HepG2 (cell line): ENCODE results near the gene UFL1. TPM values are rescaled to one million over a fixed set of nuclear protein-coding genes. Genes with fewer than 3 reads are reported as not detected.

Experiments used
- ATAC-seq: fragments of 200-7000 bp; cut with Tn5 transposase; 3 replicates; pipeline ENCODE4 v1.9.1; 2020; ENCODE audit warnings: mild to moderate bottlenecking, moderate library complexity
- BruUV-seq: library from RNA; stranded (reverse); fragments of 400-500 nt; replicated peaks from 2 replicates; lab custom pipeline; 2021; lab: Mats Ljungman, UMichigan
- CTCF ChIA-PET: fragments of 300-600 bp; formaldehyde crosslinking; extraction: SDS; loops from one replicate; lab custom pipeline; 2021; ENCODE audit warnings: low total read pairs, inconsistent platforms, low intra/inter-chr PET ratio; lab: Yijun Ruan, JAX
- POLR2A ChIA-PET: fragments of 350-600 bp; sonication (Branson Sonifier 250); formaldehyde crosslinking; loops from one replicate; lab custom pipeline; 2020; ENCODE audit warnings: antibody characterized with exemption, inconsistent platforms; lab: Yijun Ruan, JAX
- DNase-seq: peaks from one replicate; pipeline ENCODE4 v3.0.0-alpha.2; 2015; ENCODE audit warnings: low spot score
- FAIRE-seq: peaks from 3 replicates; lab custom pipeline; 2011; peaks lifted over from hg19 to GRCh38; lab: Jason Lieb, UNC
- H2AFZ ChIP-seq: one replicate; pipeline ENCODE4 v1.6.1; 2011; ENCODE audit warnings: low read length, inconsistent platforms
- H3K27ac ChIP-seq: fragments of 300-600 bp; 3 replicates; pipeline ENCODE4 v1.8.0; 2011; ENCODE audit warnings: mixed run types, mild to moderate bottlenecking, mixed read lengths, low read length, inconsistent platforms; ENCODE audit not compliant: insufficient read depth; ENCODE audit errors: extremely low read length
- H3K27me3 ChIP-seq, 2 experiments: fragments of 200-600 bp in 1 of 2; 2 replicates in 1 of 2; 3 replicates in 1 of 2; pipeline versions ENCODE4 v1.6.0 to v1.8.0; 2011; ENCODE audit warnings: low read length in 2 of 2, mild to moderate bottlenecking in 2 of 2, moderate library complexity in 2 of 2, inconsistent platforms in 1 of 2; ENCODE audit not compliant: insufficient read depth in 2 of 2, control insufficient read depth in 1 of 2
- H3K36me3 ChIP-seq, 2 experiments: fragments of 200-600 bp in 1 of 2; replicated peaks in 1 of 2; 2 replicates in 1 of 2; 3 replicates in 1 of 2; pipeline versions ENCODE4 v1.5.1 to v1.8.0; 2011; ENCODE audit warnings: low read length in 2 of 2, inconsistent platforms in 1 of 2; ENCODE audit not compliant: insufficient read depth in 2 of 2, control insufficient read depth in 1 of 2
- H3K4me1 ChIP-seq: 2 replicates; pipeline ENCODE4 v1.5.1; 2012; ENCODE audit warnings: low read length, inconsistent platforms; ENCODE audit not compliant: insufficient read depth
- H3K4me2 ChIP-seq: 2 replicates; pipeline ENCODE4 v1.6.0; 2011; ENCODE audit warnings: low read depth, low read length, inconsistent platforms
- H3K4me3 ChIP-seq, 3 experiments: fragments of 200-600 bp in 1 of 3; sonication (generic), shearing (Covaris generic) in 1 of 3; replicated peaks in 1 of 3; 2 replicates each; pipeline ENCODE4 v1.5.1; 2011 to 2016; ENCODE audit warnings: low read length in 3 of 3, inconsistent platforms in 2 of 3, low read depth in 2 of 3, mild to moderate bottlenecking in 2 of 3, control low read depth in 1 of 3, mixed read lengths in 1 of 3; ENCODE audit not compliant: insufficient read depth in 1 of 3
- H3K79me2 ChIP-seq: one replicate; pipeline ENCODE4 v1.6.1; 2011; ENCODE audit warnings: low read length, inconsistent platforms; ENCODE audit not compliant: insufficient read depth
- H3K9ac ChIP-seq: 2 replicates; pipeline ENCODE4 v1.6.0; 2011; ENCODE audit warnings: mild to moderate bottlenecking, low read depth, low read length, inconsistent platforms; ENCODE audit not compliant: insufficient read depth
- H3K9me3 ChIP-seq: 2 replicates; pipeline ENCODE4 v1.5.1; 2012; ENCODE audit warnings: mild to moderate bottlenecking, low read length
- H4K20me1 ChIP-seq: 2 replicates; pipeline ENCODE4 v1.6.0; 2011; ENCODE audit warnings: inconsistent platforms, mild to moderate bottlenecking, low read length, moderate library complexity; ENCODE audit not compliant: insufficient read depth
- ELF1 ChIP-seq: sonication (generic); formaldehyde crosslinking; IDR thresholded peaks from 2 replicates; pipeline ENCODE4 v1.4.0; 2020; ENCODE audit warnings: missing genetic modification reagents
- MED13 ChIP-seq: sonication (generic); formaldehyde crosslinking; IDR thresholded peaks from 2 replicates; pipeline ENCODE4 v1.5.0; 2020; ENCODE audit warnings: missing genetic modification reagents
- SIN3A ChIP-seq: IDR thresholded peaks from 2 replicates; pipeline ENCODE4 v1.6.1; 2011; ENCODE audit warnings: low read depth, mild to moderate bottlenecking, control low read depth, low read length, borderline replicate concordance
- ZNF446 ChIP-seq: sonication (generic); formaldehyde crosslinking; IDR thresholded peaks from 2 replicates; pipeline ENCODE4 v1.5.0; 2020; ENCODE audit warnings: mild to moderate bottlenecking, missing genetic modification reagents
- ZNF83 ChIP-seq: sonication (generic); formaldehyde crosslinking; IDR thresholded peaks from 2 replicates; pipeline ENCODE4 v1.4.0; 2020; ENCODE audit warnings: missing genetic modification reagents, mild to moderate bottlenecking, borderline replicate concordance
- WGBS: methylation state at CpG from one replicate; pipeline ENCODE4 v1.1.6; 2017; ENCODE audit warnings: low lambda C conversion rate; 5-methylcytosine and 5-hydroxymethylcytosine counted together
- in situ Hi-C: cut with HindIII; loops from 2 replicates; pipeline ENCODE4 v1.10.0; 2017; ENCODE audit warnings: low pct_unique_long_range_greater_than_20kb; ENCODE audit not compliant: extremely low pct_ligation_motif_present
- intact Hi-C: fragments of 100-400 bp; cut with micrococcal nuclease; formaldehyde crosslinking; loops from one replicate; pipeline ENCODE4 v1.10.0; 2022; ENCODE audit not compliant: unreplicated experiment
- polyA plus RNA-seq, 8 experiments: library from polyadenylated mRNA; depleted of rRNA in 3 of 8; stranded (reverse) in 7 of 8; unstranded in 1 of 8; fragments of >200 nt; fragmentation: Illumina TruSeq in 4 of 8; extraction: Trizol in 4 of 8; gene quantifications; 2 replicates each; pipeline versions ENCODE4 v1.2.1 to v1.2.3, GENCODE V29; 2011 to 2016; ENCODE audit warnings: low read depth in 4 of 8, missing spikeins in 1 of 8, mixed read lengths in 1 of 8; ENCODE audit not compliant: insufficient read depth in 1 of 8
- total RNA-seq, 5 experiments: library from RNA; depleted of rRNA; stranded (reverse); fragments of >200 nt; fragmentation: Illumina TruSeq; extraction: Trizol; gene quantifications; 2 replicates each; pipeline ENCODE4 v1.2.3, GENCODE V29; 2016; ENCODE audit warnings: low read depth in 1 of 5
- TF ChIP-seq, protein P1 (sequence below): sonication (generic); formaldehyde crosslinking; IDR thresholded peaks from 2 replicates; pipeline ENCODE4 v1.4.0; 2020; ENCODE audit warnings: missing genetic modification reagents

The UFL1 gene
- total and polyA plus RNA-seq, 2 of the 13 experiments (the other 11 are each of a cell fraction or from before 2014, with no cell fraction given), result 8.8 to 24.7 TPM

- Histone ChIP-seq H3K36me3 (peaks cover 1 to 6% of the 10 kb centered on the region in 2 experiments; a peak in 2 of 5 replicates), H3K4me2 (peak overlapping the region; percentile 59), H3K27me3 (no peaks in the 10 kb centered on the region; a peak in 1 of 5 replicates), H3K9me3 (no peaks in the 10 kb centered on the region), H3K4me3 (peak overlapping the region; percentile 70 to 93 (median 83)), H2AFZ (no peak overlapping the region), H4K20me1 (no peaks in the 10 kb centered on the region), H3K9ac (peak overlapping the region; percentile 94), H3K4me1 (peaks cover 24% of the 10 kb centered on the region), H3K79me2 (peaks cover 22% of the 10 kb centered on the region), H3K27ac (peak overlapping the region; percentile 98)
- no peak for FAIRE-seq
- WGBS, result 1% methylated on average over 5 of the region's 5 CpGs
- DNase-seq, result peak; percentile 22
- CTCF ChIA-PET, result no interaction called here
- in situ Hi-C loops, result no loop called here
- TF ChIP-seq ELF1 (CRISPR knock-in tag) (no peak), ZNF83 (CRISPR knock-in tag) (no peak), MED13 (CRISPR knock-in tag) (0 out of 2 replicates have a peak, but pooled peaks have one; percentile 4), ZNF446 (CRISPR knock-in tag) (no peak), SIN3A (0 out of 2 replicates have a peak, but pooled peaks have one; percentile 30)
- TF ChIP-seq, protein P1, sequence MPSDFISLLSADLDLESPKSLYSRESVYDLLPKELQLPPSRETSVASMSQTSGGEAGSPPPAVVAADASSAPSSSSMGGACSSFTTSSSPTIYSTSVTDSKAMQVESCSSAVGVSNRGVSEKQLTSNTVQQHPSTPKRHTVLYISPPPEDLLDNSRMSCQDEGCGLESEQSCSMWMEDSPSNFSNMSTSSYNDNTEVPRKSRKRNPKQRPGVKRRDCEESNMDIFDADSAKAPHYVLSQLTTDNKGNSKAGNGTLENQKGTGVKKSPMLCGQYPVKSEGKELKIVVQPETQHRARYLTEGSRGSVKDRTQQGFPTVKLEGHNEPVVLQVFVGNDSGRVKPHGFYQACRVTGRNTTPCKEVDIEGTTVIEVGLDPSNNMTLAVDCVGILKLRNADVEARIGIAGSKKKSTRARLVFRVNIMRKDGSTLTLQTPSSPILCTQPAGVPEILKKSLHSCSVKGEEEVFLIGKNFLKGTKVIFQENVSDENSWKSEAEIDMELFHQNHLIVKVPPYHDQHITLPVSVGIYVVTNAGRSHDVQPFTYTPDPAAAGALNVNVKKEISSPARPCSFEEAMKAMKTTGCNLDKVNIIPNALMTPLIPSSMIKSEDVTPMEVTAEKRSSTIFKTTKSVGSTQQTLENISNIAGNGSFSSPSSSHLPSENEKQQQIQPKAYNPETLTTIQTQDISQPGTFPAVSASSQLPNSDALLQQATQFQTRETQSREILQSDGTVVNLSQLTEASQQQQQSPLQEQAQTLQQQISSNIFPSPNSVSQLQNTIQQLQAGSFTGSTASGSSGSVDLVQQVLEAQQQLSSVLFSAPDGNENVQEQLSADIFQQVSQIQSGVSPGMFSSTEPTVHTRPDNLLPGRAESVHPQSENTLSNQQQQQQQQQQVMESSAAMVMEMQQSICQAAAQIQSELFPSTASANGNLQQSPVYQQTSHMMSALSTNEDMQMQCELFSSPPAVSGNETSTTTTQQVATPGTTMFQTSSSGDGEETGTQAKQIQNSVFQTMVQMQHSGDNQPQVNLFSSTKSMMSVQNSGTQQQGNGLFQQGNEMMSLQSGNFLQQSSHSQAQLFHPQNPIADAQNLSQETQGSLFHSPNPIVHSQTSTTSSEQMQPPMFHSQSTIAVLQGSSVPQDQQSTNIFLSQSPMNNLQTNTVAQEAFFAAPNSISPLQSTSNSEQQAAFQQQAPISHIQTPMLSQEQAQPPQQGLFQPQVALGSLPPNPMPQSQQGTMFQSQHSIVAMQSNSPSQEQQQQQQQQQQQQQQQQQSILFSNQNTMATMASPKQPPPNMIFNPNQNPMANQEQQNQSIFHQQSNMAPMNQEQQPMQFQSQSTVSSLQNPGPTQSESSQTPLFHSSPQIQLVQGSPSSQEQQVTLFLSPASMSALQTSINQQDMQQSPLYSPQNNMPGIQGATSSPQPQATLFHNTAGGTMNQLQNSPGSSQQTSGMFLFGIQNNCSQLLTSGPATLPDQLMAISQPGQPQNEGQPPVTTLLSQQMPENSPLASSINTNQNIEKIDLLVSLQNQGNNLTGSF, result no peak
- POLR2A ChIA-PET, result interaction anchor here (1.0 to 1.6 kb wide), 3 partner anchors 9 to 375 kb away, joined by 3 to 4 read pairs (median 3); partner anchors contain the start of gene NDUFAF4
- intact Hi-C loops, result no loop called here
- ATAC-seq, result peak; percentile 31
- BruUV-seq, result TSS peak; percentile 69
These were observed 931 bp downstream of the UFL1 start for GRCh38 chr6:96522465-96523009.
